Endodermal cell (in vitro differentiated cells): ENCODE data around the gene SULT1A1. TPM values are rescaled to one million over a fixed set of nuclear protein-coding genes. Genes with fewer than 3 reads are reported as not detected.

Experiments used
- DNase-seq: peaks from one replicate; pipeline ENCODE4 v3.0.0-alpha.2; 2017
- H3K27ac ChIP-seq: 2 replicates; pipeline ENCODE4 v1.5.1; 2013; ENCODE audit warnings: mild to moderate bottlenecking, low read depth, low read length, moderate library complexity
- H3K27me3 ChIP-seq: 2 replicates; pipeline ENCODE4 v1.6.1; 2013; ENCODE audit warnings: mild to moderate bottlenecking, low read length, moderate library complexity; ENCODE audit not compliant: insufficient read depth, control insufficient read depth, poor library complexity, severe bottlenecking
- H3K36me3 ChIP-seq: 2 replicates; pipeline ENCODE4 v1.7.0; 2013; ENCODE audit warnings: mild to moderate bottlenecking, low read length, moderate library complexity; ENCODE audit not compliant: control insufficient read depth, insufficient read depth
- H3K4me1 ChIP-seq: one replicate; pipeline ENCODE4 v1.7.0; 2013; ENCODE audit warnings: low read length; ENCODE audit not compliant: control insufficient read depth, insufficient read depth
- H3K4me3 ChIP-seq: 2 replicates; pipeline ENCODE4 v1.5.1; 2013; ENCODE audit warnings: mild to moderate bottlenecking, low read length, moderate library complexity
- H3K9ac ChIP-seq: 2 replicates; pipeline ENCODE4 v1.6.1; 2013; ENCODE audit warnings: mild to moderate bottlenecking, low read length, moderate library complexity; ENCODE audit not compliant: poor library complexity, severe bottlenecking; ENCODE audit errors: extremely low read depth
- H3K9me3 ChIP-seq: 2 replicates; pipeline ENCODE4 v1.6.1; 2013; ENCODE audit warnings: mild to moderate bottlenecking, low read length, moderate library complexity; ENCODE audit not compliant: control insufficient read depth
- H3K27ac Mint-ChIP-seq: 2 replicates; pipeline ENCODE4 v1.8.0; 2020; ENCODE audit warnings: mixed read lengths
- H3K27me3 Mint-ChIP-seq: 2 replicates; pipeline ENCODE4 v1.8.0; 2021; ENCODE audit warnings: mild to moderate bottlenecking, mixed read lengths; ENCODE audit not compliant: insufficient read depth
- H3K36me3 Mint-ChIP-seq: 2 replicates; pipeline ENCODE4 v1.8.0; 2020; ENCODE audit warnings: low read depth, mixed read lengths
- H3K4me1 Mint-ChIP-seq: 2 replicates; pipeline ENCODE4 v1.8.0; 2020; ENCODE audit warnings: mixed read lengths
- H3K4me3 Mint-ChIP-seq: 2 replicates; pipeline ENCODE4 v1.8.0; 2020; ENCODE audit warnings: mild to moderate bottlenecking, moderate library complexity, mixed read lengths
- H3K9me3 Mint-ChIP-seq: 2 replicates; pipeline ENCODE4 v1.8.0; 2020; ENCODE audit warnings: mild to moderate bottlenecking, mixed read lengths
- WGBS, 2 experiments: methylation state at CpG; one replicate each; pipeline versions ENCODE4 v1.1.5 to v1.1.7; 2013; ENCODE audit warnings: missing lambda C conversion rate in 2 of 2, mixed read lengths in 1 of 2; ENCODE audit not compliant: insufficient coverage in 1 of 2, insufficient read length in 1 of 2; 5-methylcytosine and 5-hydroxymethylcytosine counted together
- total RNA-seq, 2 donors: library from RNA; stranded (reverse); fragmentation: NEBNext Ultra II Directional in 1 of 2; extraction: Animal tissue kit (Norgen Biotek cat#: 25700) in 1 of 2; gene quantifications; 2 replicates in 1 of 2; 3 replicates in 1 of 2; pipeline ENCODE4 v1.2.1, GENCODE V29; 2021
- TF ChIP-seq, protein P1 (sequence below): fragments of 200-600 bp; sonication (generic); conservative IDR thresholded peaks from 2 replicates; pipeline ENCODE4 v1.5.0; 2021; ENCODE audit warnings: antibody characterized with exemption, mild to moderate bottlenecking

The SULT1A1 gene
- total RNA-seq, 2 donors from 2014 or later, result 4.3 to 7.2 TPM

DNA sequence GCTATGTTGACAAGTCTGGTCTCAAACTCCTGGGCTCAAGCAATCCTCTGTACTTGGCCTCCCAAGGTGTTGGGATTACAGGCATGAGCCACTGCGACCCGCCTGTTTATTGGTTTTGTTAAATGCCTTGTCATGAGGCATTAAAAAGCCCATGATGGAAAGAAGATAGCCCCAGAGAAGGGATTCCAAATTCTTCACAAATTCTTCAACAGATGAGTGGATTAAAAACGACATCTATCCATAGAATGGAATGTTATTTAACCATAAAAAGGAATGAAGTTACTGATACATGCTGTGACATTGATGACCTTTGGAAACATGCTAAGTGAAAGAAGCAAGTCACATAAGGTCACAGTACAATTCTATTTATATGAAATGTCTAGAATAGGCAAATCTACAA is 51.4 kb downstream of the SULT1A1 start:
- peaks cover 28% of the 10 kb centered on the region for H3K36me3 Mint-ChIP-seq
- Histone ChIP-seq H3K27ac (no peak overlapping the region), H3K36me3 (peaks cover 9% of the 10 kb centered on the region), H3K9me3 (no peaks in the 10 kb centered on the region), H3K4me1 (no peaks in the 10 kb centered on the region), H3K27me3 (no peaks in the 10 kb centered on the region), H3K4me3 (no peak overlapping the region), H3K9ac (no peak overlapping the region)
- no peak for DNase-seq
- no peak overlapping the region for H3K4me3 Mint-ChIP-seq
- no peak overlapping the region for H3K27ac Mint-ChIP-seq
- TF ChIP-seq, protein P1, sequence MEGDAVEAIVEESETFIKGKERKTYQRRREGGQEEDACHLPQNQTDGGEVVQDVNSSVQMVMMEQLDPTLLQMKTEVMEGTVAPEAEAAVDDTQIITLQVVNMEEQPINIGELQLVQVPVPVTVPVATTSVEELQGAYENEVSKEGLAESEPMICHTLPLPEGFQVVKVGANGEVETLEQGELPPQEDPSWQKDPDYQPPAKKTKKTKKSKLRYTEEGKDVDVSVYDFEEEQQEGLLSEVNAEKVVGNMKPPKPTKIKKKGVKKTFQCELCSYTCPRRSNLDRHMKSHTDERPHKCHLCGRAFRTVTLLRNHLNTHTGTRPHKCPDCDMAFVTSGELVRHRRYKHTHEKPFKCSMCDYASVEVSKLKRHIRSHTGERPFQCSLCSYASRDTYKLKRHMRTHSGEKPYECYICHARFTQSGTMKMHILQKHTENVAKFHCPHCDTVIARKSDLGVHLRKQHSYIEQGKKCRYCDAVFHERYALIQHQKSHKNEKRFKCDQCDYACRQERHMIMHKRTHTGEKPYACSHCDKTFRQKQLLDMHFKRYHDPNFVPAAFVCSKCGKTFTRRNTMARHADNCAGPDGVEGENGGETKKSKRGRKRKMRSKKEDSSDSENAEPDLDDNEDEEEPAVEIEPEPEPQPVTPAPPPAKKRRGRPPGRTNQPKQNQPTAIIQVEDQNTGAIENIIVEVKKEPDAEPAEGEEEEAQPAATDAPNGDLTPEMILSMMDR, result no peak
- peaks cover 4% of the 10 kb centered on the region for H3K27me3 Mint-ChIP-seq
- H3K9me3 Mint-ChIP-seq, result peaks cover 8% of the 10 kb centered on the region
- 78% methylated on average over 3 of the region's 3 CpGs; no CpG with 5 or more reads in 1 of the 2 experiments for WGBS, 2 experiments
- H3K4me1 Mint-ChIP-seq, result peaks cover 6% of the 10 kb centered on the region

DNA sequence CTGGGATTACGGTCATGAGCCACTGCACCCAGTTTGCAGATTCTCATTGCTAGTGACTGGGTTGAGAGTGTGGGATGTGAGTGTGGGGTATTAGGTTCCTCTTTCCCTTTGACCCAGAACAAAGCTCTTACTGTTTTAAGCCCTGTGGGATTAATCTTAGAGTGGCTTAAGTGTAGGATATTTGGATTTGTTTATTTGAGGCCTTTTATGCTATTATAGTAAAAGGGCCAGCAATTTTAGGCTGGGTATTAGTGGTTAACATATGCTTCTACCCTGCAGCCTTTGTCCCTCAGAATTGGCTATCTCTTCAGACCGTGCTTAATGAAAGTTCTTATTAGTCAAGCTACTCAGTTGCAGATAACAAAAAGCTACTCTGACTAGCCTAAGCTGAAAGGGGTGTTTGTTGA is 52.9 kb downstream of the SULT1A1 start:
- DNase-seq, result no peak
- no peaks in the 10 kb centered on the region for H3K9me3 ChIP-seq
- peaks cover 9% of the 10 kb centered on the region for H3K36me3 ChIP-seq
- TF ChIP-seq, protein P1, result no peak
- H3K9ac ChIP-seq, result no peak overlapping the region
- no peak overlapping the region for H3K4me3 Mint-ChIP-seq
- no peak overlapping the region for H3K4me3 ChIP-seq
- peaks cover 28% of the 10 kb centered on the region for H3K36me3 Mint-ChIP-seq
- H3K9me3 Mint-ChIP-seq, result peaks cover 8% of the 10 kb centered on the region
- peaks cover 6% of the 10 kb centered on the region for H3K4me1 Mint-ChIP-seq
- H3K27me3 Mint-ChIP-seq, result peaks cover 4% of the 10 kb centered on the region
- WGBS, 2 experiments, result 100% methylated on average over 1 to 2 of the region's 2 CpGs
- H3K27me3 ChIP-seq, result no peaks in the 10 kb centered on the region
- no peak overlapping the region for H3K27ac ChIP-seq
- H3K4me1 ChIP-seq, result no peaks in the 10 kb centered on the region
- H3K27ac Mint-ChIP-seq, result no peak overlapping the region

DNA sequence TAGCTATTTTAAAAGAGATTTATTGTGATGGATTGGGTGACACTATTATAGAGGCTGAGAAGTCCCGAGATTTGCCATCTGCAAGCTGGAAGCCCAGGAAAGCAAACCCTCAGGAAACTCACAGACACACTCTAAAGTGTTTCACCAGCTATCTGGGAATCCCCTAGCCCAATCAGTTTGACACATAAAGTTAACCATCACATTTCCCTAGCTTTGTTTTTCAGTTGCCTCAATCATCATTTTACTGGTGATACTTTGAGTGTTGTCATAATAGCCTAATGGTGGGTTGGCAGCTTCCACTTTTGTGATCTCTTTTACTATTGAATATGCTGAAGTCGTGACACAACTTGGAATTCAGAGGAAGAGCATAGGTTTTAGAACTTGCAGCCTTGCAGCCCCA is 54.3 kb downstream of the SULT1A1 start:
- Histone ChIP-seq H3K4me3 (no peak overlapping the region), H3K27ac (no peak overlapping the region), H3K9ac (no peak overlapping the region), H3K4me1 (no peaks in the 10 kb centered on the region), H3K27me3 (no peaks in the 10 kb centered on the region), H3K9me3 (no peaks in the 10 kb centered on the region), H3K36me3 (peaks cover 9% of the 10 kb centered on the region)
- WGBS, 2 experiments, result 88 to 89% methylated on average over 1 to 2 of the region's 2 CpGs
- Mint-ChIP-seq H3K27me3 (peaks cover 4% of the 10 kb centered on the region), H3K9me3 (peaks cover 7% of the 10 kb centered on the region), H3K4me3 (no peak overlapping the region), H3K4me1 (no peaks in the 10 kb centered on the region), H3K36me3 (peaks cover 24% of the 10 kb centered on the region), H3K27ac (no peak overlapping the region)
- no peak for DNase-seq
- TF ChIP-seq, protein P1, result no peak

Other genes starting within 250 kb of the SULT1A1 start
- 1 to 10 TPM; 1.8 to 3.5 TPM for gene NPIPB6, start 246.5 kb downstream of the SULT1A1 start, total RNA-seq
- 10 to 100 TPM; 38.1 to 54.3 TPM for gene EIF3CL, start 206.2 kb downstream of the SULT1A1 start, total RNA-seq
- under 1 TPM in 1 of 2 donors, not detected in 1; 0.29 TPM for gene NPIPB7, start 137.7 kb downstream of the SULT1A1 start, total RNA-seq
- 10 to 100 TPM; 29.9 to 30.2 TPM for gene CLN3, start 118.0 kb downstream of the SULT1A1 start, total RNA-seq
- gene APOBR, start 115.4 kb downstream of the SULT1A1 start, total RNA-seq, result not detected
- not detected for gene IL27, start 103.2 kb downstream of the SULT1A1 start, total RNA-seq
- gene NUPR1, start 71.1 kb downstream of the SULT1A1 start, total RNA-seq, result not detected
- 10 to 100 TPM; 16.5 to 18.9 TPM for gene SGF29, start 56.1 kb downstream of the SULT1A1 start, total RNA-seq
- 1 to 10 TPM in 1 of 2 donors, under 1 TPM in 1; 0.29 to 1.9 TPM for gene SULT1A2, start 13.0 kb downstream of the SULT1A1 start, total RNA-seq
- gene NPIPB8, start 28.0 kb upstream of the SULT1A1 start, total RNA-seq, result under 1 TPM in 1 of 2 donors, not detected in 1; 0.35 TPM
- gene EIF3C, start 101.4 kb upstream of the SULT1A1 start, total RNA-seq, result 100 to 1,000 TPM; 697 to 784 TPM
- gene NPIPB9, start 141.7 kb upstream of the SULT1A1 start, total RNA-seq, result 1 to 10 TPM; 3.3 to 4.8 TPM
- gene ATXN2L, start 213.0 kb upstream of the SULT1A1 start, total RNA-seq, result 100 to 1,000 TPM; 242 to 264 TPM
- gene TUFM, start 236.3 kb upstream of the SULT1A1 start, total RNA-seq, result 100 to 1,000 TPM; 158 to 165 TPM